OCI-LY7 (cell line): ENCODE data around the gene PITPNM1.

Experiments
- CTCF ChIP-seq: fragments of 200-600 bp; sonication (generic); conservative IDR thresholded peaks from 2 replicates; pipeline ENCODE4 v1.5.1; 2014; ENCODE audit warnings: mild to moderate bottlenecking, antibody characterized with exemption, low read length, moderate library complexity, mixed read lengths
- EZH2phosphoT487 ChIP-seq: fragments of 200-600 bp; sonication (generic); IDR thresholded peaks from 2 replicates; pipeline ENCODE4 v1.6.1; 2018; ENCODE audit warnings: low read depth, borderline replicate concordance, mild to moderate bottlenecking, mixed run types, antibody characterized with exemption, low read length, moderate library complexity, mixed read lengths

- TF ChIP-seq CTCF (no peak), EZH2phosphoT487 (no peak)
Observed at GRCh38 chr11:67548555-67549110, 43.5 kb upstream of the PITPNM1 start.
